ENCODE measurements around the gene PROB1.
"Not testable (repeated sequence)": the region's sequence is repeated elsewhere in the genome, so short reads cannot be mapped to it uniquely, and the experiment has no call there.

The PROB1 gene

GRCh38 chr5:139394654-139395566, at the start of gene PROB1:
Gene PROB1, minus strand, starts transcription at chr5:139395104. Its CDS starts 23 bp downstream, at chr5:139395081.
- no peak for DNase-seq

- no peak for DNase-seq
Measured at GRCh38 chr5:139443831-139444453, 49.0 kb upstream of the PROB1 start.

GRCh38 chr5:139440416-139440815, 45.5 kb upstream of the PROB1 start:
- DNase-seq = not testable (repeated sequence)

- peak; percentile 86 for DNase-seq
Measured at GRCh38 chr5:139439013-139439903, 44.4 kb upstream of the PROB1 start, which contains the start of gene DNAJC18. Gene DNAJC18, minus strand, starts transcription at chr5:139439525. Its CDS starts 80 bp downstream, at chr5:139439445.

- DNase-seq = no peak
Measured at GRCh38 chr5:139438707-139439012, 43.8 kb upstream of the PROB1 start.

- no peak for DNase-seq
Measured at GRCh38 chr5:139435676-139436075, 40.8 kb upstream of the PROB1 start.

- no peak for DNase-seq
Measured at GRCh38 chr5:139431706-139432105, 36.8 kb upstream of the PROB1 start.

GRCh38 chr5:139430015-139430414, 35.1 kb upstream of the PROB1 start:
- no peak for DNase-seq

- no peak for DNase-seq
Measured at GRCh38 chr5:139426203-139426885, 31.4 kb upstream of the PROB1 start.

- DNase-seq = no peak
Measured at GRCh38 chr5:139425497-139425896, 30.6 kb upstream of the PROB1 start.

- DNase-seq = peak; percentile 50
Measured at GRCh38 chr5:139422307-139422893, 27.5 kb upstream of the PROB1 start.

GRCh38 chr5:139419226-139420192, 24.6 kb upstream of the PROB1 start:
- DNase-seq = no peak

- DNase-seq = no peak
Measured at GRCh38 chr5:139418793-139419192, 23.9 kb upstream of the PROB1 start.

- DNase-seq = peak; percentile 49
Measured at GRCh38 chr5:139417214-139417613, 22.3 kb upstream of the PROB1 start.

- no peak for DNase-seq
Measured at GRCh38 chr5:139416651-139417050, 21.7 kb upstream of the PROB1 start.

GRCh38 chr5:139415869-139416268, 21.0 kb upstream of the PROB1 start:
- DNase-seq = no peak

GRCh38 chr5:139415221-139415861, 20.4 kb upstream of the PROB1 start:
- DNase-seq = peak; percentile 68

- no peak for DNase-seq
Measured at GRCh38 chr5:139414581-139415130, 19.8 kb upstream of the PROB1 start.

GRCh38 chr5:139413963-139414362, 19.1 kb upstream of the PROB1 start:
- DNase-seq = no peak

- no peak for DNase-seq
Measured at GRCh38 chr5:139413153-139413552, 18.2 kb upstream of the PROB1 start.

Measured in NCI-H1105 treated with DMSO at 0.1 percent for 48 hours (cell line).